ENCODE results near the gene GGT1.
"Not testable (repeated sequence)": the region's sequence is repeated elsewhere in the genome, so short reads cannot be mapped to it uniquely, and the experiment has no call there.

Gene GGT1

DNA sequence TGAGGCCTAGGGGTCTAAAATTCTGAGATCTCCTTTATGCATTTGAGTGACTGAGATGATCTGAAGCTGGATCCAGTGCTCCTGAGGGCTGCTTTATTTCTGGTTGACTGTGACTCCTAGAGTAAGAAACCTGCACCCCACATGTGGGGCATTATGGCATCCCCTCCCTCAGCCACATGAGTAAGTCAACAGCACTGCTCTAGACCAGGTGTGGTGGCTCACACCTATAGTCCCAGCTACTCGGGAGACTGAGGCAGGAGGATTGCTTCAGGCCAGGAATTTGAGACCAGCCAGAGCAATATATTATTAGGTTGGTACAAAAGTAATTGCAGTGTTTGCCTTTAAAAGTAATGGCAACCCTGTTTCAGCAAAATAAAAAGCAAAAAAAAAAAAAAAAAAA is 39.3 kb downstream of the GGT1 start:
- not testable (repeated sequence) for DNase-seq (ENCODE audit: low spot score)

DNA sequence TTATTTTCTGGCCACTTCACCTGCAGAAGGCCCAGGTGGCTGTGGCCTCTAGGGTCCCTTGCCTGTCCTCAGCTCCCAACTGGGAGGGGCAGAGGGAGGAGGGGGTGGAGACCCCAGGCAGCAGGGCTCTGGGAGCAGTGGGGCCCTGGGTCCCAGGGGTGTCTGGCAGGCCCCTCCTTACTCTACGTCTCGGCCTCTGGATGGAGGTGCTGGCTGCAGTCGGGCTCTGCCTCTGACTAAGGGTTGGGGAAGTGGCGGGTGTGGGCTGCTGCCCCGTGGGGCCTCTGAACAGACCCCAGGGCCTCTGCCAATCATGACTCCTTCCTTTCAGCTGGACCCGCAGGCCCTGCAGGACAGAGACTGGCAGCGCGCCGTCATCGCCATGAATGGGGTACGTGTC is 41.4 kb downstream of the GGT1 start:
- DNase-seq (ENCODE audit: low spot score) = not testable (repeated sequence)

GRCh38 chr22:24645408-24646399 is 42.7 kb downstream of the GGT1 start:
- DNase-seq (ENCODE audit: low spot score) = not testable (repeated sequence)

- not testable (repeated sequence) for DNase-seq (ENCODE audit: low spot score)
Measured at GRCh38 chr22:24646756-24647155, 43.8 kb downstream of the GGT1 start.

GRCh38 chr22:24649371-24649770 is 46.4 kb downstream of the GGT1 start:
- not testable (repeated sequence) for DNase-seq (ENCODE audit: low spot score)

DNA sequence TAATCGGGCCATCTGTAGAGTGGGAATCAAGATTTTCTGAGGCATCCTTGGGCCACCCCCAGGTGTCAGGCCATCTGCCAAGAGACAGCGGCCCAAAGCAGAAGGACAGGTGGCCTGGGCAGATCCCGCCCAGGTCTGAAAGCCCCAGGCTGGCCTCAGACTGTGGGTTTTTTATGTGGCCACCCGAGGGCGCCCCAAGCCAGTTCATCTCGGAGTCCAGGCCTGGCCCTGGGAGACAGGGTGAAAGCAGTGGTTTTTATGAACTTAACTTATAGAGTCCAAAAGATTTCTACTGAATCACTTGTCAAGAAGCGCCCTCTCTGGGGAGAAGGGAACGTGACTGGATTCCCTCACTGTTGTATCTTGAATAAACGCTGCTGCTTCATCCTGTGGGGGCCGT is 47.9 kb downstream of the GGT1 start:
- not testable (repeated sequence) for DNase-seq (ENCODE audit: low spot score)

DNA sequence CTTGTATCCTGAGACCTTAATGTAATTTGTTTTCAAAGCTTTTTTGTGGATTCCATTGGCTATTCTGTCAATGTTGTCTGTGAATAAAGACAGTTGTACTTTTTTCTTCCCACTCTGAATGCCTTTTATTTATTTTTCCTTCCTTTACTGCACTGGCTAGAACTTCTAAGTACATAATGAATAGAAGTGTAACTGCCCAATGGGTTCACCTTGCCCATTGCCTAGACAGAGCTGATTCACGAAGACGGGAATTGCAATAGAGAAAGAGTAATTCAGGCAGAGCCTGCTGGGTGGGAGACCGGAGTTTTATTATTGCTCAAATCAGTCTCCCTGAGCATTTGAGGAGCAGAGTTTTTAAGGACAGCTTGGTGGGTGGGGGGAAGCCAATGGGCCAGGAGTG is 62.4 kb downstream of the GGT1 start:
- not testable (repeated sequence) for DNase-seq (ENCODE audit: low spot score)

GRCh38 chr22:24667904-24668303 is 64.9 kb downstream of the GGT1 start:
- DNase-seq (ENCODE audit: low spot score) = not testable (repeated sequence)

- not testable (repeated sequence) for DNase-seq (ENCODE audit: low spot score)
Measured at GRCh38 chr22:24672532-24672931, 69.5 kb downstream of the GGT1 start.

All from left forelimb (tissue), 1 donor.